Astrocyte (in vitro differentiated cells and primary cell): Measurements from ENCODE around the gene MAN2A1. TPM values are rescaled to one million over a fixed set of nuclear protein-coding genes. Genes with fewer than 3 reads are reported as not detected.

Experiments
- DNase-seq: peaks from one replicate; pipeline ENCODE4 v3.0.0-alpha.2; 2010; ENCODE audit warnings: low read depth
- FAIRE-seq: peaks from 2 replicates; lab custom pipeline; 2011; peaks lifted over from hg19 to GRCh38; lab: Jason Lieb, UNC
- H2AFZ ChIP-seq: 2 replicates; pipeline ENCODE4 v1.6.0; 2012; ENCODE audit warnings: low read depth, low read length, inconsistent platforms
- H3K27ac ChIP-seq: 2 replicates; pipeline ENCODE4 v1.5.1; 2011; ENCODE audit warnings: low read depth, low read length, inconsistent platforms
- H3K27me3 ChIP-seq: 2 replicates; pipeline ENCODE4 v1.6.0; 2011; ENCODE audit warnings: low read length, inconsistent platforms; ENCODE audit not compliant: insufficient read depth
- H3K36me3 ChIP-seq: 2 replicates; pipeline ENCODE4 v1.5.1; 2011; ENCODE audit warnings: low read length, inconsistent platforms; ENCODE audit not compliant: insufficient read depth
- H3K4me1 ChIP-seq: 2 replicates; pipeline ENCODE4 v1.5.1; 2011; ENCODE audit warnings: low read length, inconsistent platforms; ENCODE audit not compliant: insufficient read depth
- H3K4me2 ChIP-seq: 2 replicates; pipeline ENCODE4 v1.6.0; 2012; ENCODE audit warnings: low read length, inconsistent platforms
- H3K4me3 ChIP-seq: 2 replicates; pipeline ENCODE4 v1.5.1; 2011; ENCODE audit warnings: low read depth, mild to moderate bottlenecking, low read length, inconsistent platforms; ENCODE audit not compliant: insufficient read depth
- H3K79me2 ChIP-seq: 2 replicates; pipeline ENCODE4 v1.6.0; 2012; ENCODE audit warnings: mild to moderate bottlenecking, low read length, inconsistent platforms; ENCODE audit not compliant: insufficient read depth
- H3K9ac ChIP-seq: 2 replicates; pipeline ENCODE4 v1.6.0; 2012; ENCODE audit warnings: mild to moderate bottlenecking, low read length, inconsistent platforms
- H3K9me3 ChIP-seq: 2 replicates; pipeline ENCODE4 v1.5.1; 2012; ENCODE audit warnings: low read depth, mild to moderate bottlenecking, low read length, inconsistent platforms; ENCODE audit not compliant: insufficient read depth
- H4K20me1 ChIP-seq: 2 replicates; pipeline ENCODE4 v1.6.0; 2012; ENCODE audit warnings: low read length, inconsistent platforms; ENCODE audit not compliant: insufficient read depth
- H3K27ac Mint-ChIP-seq: one replicate; pipeline ENCODE4 v1.8.0; 2021; ENCODE audit warnings: mild to moderate bottlenecking, mixed read lengths; ENCODE audit not compliant: unreplicated experiment
- H3K27me3 Mint-ChIP-seq: one replicate; pipeline ENCODE4 v1.8.0; 2021; ENCODE audit warnings: low read depth, mixed read lengths; ENCODE audit not compliant: unreplicated experiment
- H3K36me3 Mint-ChIP-seq: one replicate; pipeline ENCODE4 v1.8.0; 2021; ENCODE audit warnings: low read depth, mixed read lengths; ENCODE audit not compliant: unreplicated experiment
- H3K4me1 Mint-ChIP-seq: one replicate; pipeline ENCODE4 v1.8.0; 2021; ENCODE audit warnings: low read depth, mixed read lengths; ENCODE audit not compliant: unreplicated experiment
- H3K4me3 Mint-ChIP-seq: one replicate; pipeline ENCODE4 v1.8.0; 2021; ENCODE audit warnings: mild to moderate bottlenecking, moderate library complexity, mixed read lengths; ENCODE audit not compliant: unreplicated experiment
- H3K9me3 Mint-ChIP-seq: one replicate; pipeline ENCODE4 v1.8.0; 2021; ENCODE audit warnings: mild to moderate bottlenecking, mixed read lengths; ENCODE audit not compliant: unreplicated experiment
- EZH2 ChIP-seq: IDR thresholded peaks from 2 replicates; pipeline ENCODE4 v1.6.1; 2012; ENCODE audit warnings: mild to moderate bottlenecking, low read length, inconsistent platforms; ENCODE audit not compliant: insufficient read depth
- total RNA-seq: library from RNA; stranded (reverse); gene quantifications from 2 replicates; pipeline ENCODE4 v1.2.1, GENCODE V29; 2021
- TF ChIP-seq, protein P1 (sequence below): IDR thresholded peaks from 2 replicates; pipeline ENCODE4 v1.5.1; 2011; ENCODE audit warnings: low read depth, mild to moderate bottlenecking, inconsistent platforms, low read length, moderate library complexity; ENCODE audit not compliant: insufficient read depth

The MAN2A1 gene
- total RNA-seq, 1 donor from 2014 or later, result 109 TPM

- H3K9me3 ChIP-seq, result no peaks in the 10 kb centered on the region
- no peaks in the 10 kb centered on the region for H3K27me3 ChIP-seq
- no peak overlapping the region for H3K4me3 ChIP-seq
- Mint-ChIP-seq H3K27ac (no peak overlapping the region), H3K4me3 (no peak overlapping the region), H3K27me3 (no peaks in the 10 kb centered on the region), H3K9me3 (no peaks in the 10 kb centered on the region), H3K4me1 (peaks cover 30% of the 10 kb centered on the region), H3K36me3 (peaks cover 29% of the 10 kb centered on the region)
- H3K4me1 ChIP-seq, result peaks cover 3% of the 10 kb centered on the region
- peaks cover 9% of the 10 kb centered on the region for H3K36me3 ChIP-seq
- no peak for FAIRE-seq
- H3K27ac ChIP-seq, result no peak overlapping the region
- no peak overlapping the region for H3K9ac ChIP-seq
- no peak overlapping the region for H2AFZ ChIP-seq
- DNase-seq, result no peak
- H3K4me2 ChIP-seq, result no peak overlapping the region
- no peaks in the 10 kb centered on the region for H4K20me1 ChIP-seq
- TF ChIP-seq, protein P1, sequence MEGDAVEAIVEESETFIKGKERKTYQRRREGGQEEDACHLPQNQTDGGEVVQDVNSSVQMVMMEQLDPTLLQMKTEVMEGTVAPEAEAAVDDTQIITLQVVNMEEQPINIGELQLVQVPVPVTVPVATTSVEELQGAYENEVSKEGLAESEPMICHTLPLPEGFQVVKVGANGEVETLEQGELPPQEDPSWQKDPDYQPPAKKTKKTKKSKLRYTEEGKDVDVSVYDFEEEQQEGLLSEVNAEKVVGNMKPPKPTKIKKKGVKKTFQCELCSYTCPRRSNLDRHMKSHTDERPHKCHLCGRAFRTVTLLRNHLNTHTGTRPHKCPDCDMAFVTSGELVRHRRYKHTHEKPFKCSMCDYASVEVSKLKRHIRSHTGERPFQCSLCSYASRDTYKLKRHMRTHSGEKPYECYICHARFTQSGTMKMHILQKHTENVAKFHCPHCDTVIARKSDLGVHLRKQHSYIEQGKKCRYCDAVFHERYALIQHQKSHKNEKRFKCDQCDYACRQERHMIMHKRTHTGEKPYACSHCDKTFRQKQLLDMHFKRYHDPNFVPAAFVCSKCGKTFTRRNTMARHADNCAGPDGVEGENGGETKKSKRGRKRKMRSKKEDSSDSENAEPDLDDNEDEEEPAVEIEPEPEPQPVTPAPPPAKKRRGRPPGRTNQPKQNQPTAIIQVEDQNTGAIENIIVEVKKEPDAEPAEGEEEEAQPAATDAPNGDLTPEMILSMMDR, result no peak
- no peak for TF ChIP-seq EZH2
- no peaks in the 10 kb centered on the region for H3K79me2 ChIP-seq
These were observed 158.4 kb downstream of the MAN2A1 start for GRCh38 chr5:109848130-109848529.

GRCh38 chr5:109849478-109850088, 159.9 kb downstream of the MAN2A1 start:
- no peaks in the 10 kb centered on the region for H3K9me3 ChIP-seq
- no peaks in the 10 kb centered on the region for H3K27me3 ChIP-seq
- H3K4me3 Mint-ChIP-seq, result no peak overlapping the region
- no peak overlapping the region for H2AFZ ChIP-seq
- FAIRE-seq, result no peak
- H3K27ac Mint-ChIP-seq, result no peak overlapping the region
- H3K79me2 ChIP-seq, result no peaks in the 10 kb centered on the region
- peaks cover 9% of the 10 kb centered on the region for H3K36me3 ChIP-seq
- DNase-seq, result no peak
- no peak overlapping the region for H3K4me3 ChIP-seq
- H4K20me1 ChIP-seq, result no peaks in the 10 kb centered on the region
- no peak overlapping the region for H3K27ac ChIP-seq
- peaks cover under 1% of the 10 kb centered on the region for H3K4me1 ChIP-seq
- H3K4me2 ChIP-seq, result no peak overlapping the region
- H3K9ac ChIP-seq, result no peak overlapping the region
- peaks cover 33% of the 10 kb centered on the region for H3K4me1 Mint-ChIP-seq
- H3K9me3 Mint-ChIP-seq, result no peaks in the 10 kb centered on the region
- H3K27me3 Mint-ChIP-seq, result no peaks in the 10 kb centered on the region
- H3K36me3 Mint-ChIP-seq, result peaks cover 29% of the 10 kb centered on the region
- TF ChIP-seq, protein P1, result no peak
- no peak for TF ChIP-seq EZH2
